ENCODE data around the gene ADRA2B. TPM values are rescaled to one million over a fixed set of nuclear protein-coding genes. Genes with fewer than 3 reads are reported as not detected.

The ADRA2B gene
- total RNA-seq, 1 donor, result under 0.01 TPM

- TF ChIP-seq CTCF (IDR thresholded peaks at IDR 0.05; ENCODE audit: insufficient read depth, low read length), result no peak
- DNase-seq (ENCODE audit: low read depth), result no peak
- H3K4me3 ChIP-seq (ENCODE audit: low read depth, low read length), result no peak overlapping the region
Observed at GRCh38 chr2:96158554-96158940, 42.2 kb upstream of the ADRA2B start.

GRCh38 chr2:96157649-96158553 is 41.5 kb upstream of the ADRA2B start:
- TF ChIP-seq CTCF (IDR thresholded peaks at IDR 0.05; ENCODE audit: insufficient read depth, low read length), result no peak
- H3K4me3 ChIP-seq (ENCODE audit: low read depth, low read length), result no peak overlapping the region
- no peak for DNase-seq (ENCODE audit: low read depth)

GRCh38 chr2:96156926-96157648 is 40.7 kb upstream of the ADRA2B start:
- DNase-seq (ENCODE audit: low read depth), result no peak
- no peak overlapping the region for H3K4me3 ChIP-seq (ENCODE audit: low read depth, low read length)
- TF ChIP-seq CTCF (IDR thresholded peaks at IDR 0.05; ENCODE audit: insufficient read depth, low read length), result no peak

GRCh38 chr2:96156011-96156820 is 39.8 kb upstream of the ADRA2B start:
- H3K4me3 ChIP-seq (ENCODE audit: low read depth, low read length), result no peak overlapping the region
- no peak for TF ChIP-seq CTCF (IDR thresholded peaks at IDR 0.05; ENCODE audit: insufficient read depth, low read length)
- no peak for DNase-seq (ENCODE audit: low read depth)

- H3K4me3 ChIP-seq (ENCODE audit: low read depth, low read length), result no peak overlapping the region
- TF ChIP-seq CTCF (IDR thresholded peaks at IDR 0.05; ENCODE audit: insufficient read depth, low read length), result no peak
- DNase-seq (ENCODE audit: low read depth), result no peak
Observed at GRCh38 chr2:96154506-96155380, 38.4 kb upstream of the ADRA2B start.

- no peak overlapping the region for H3K4me3 ChIP-seq (ENCODE audit: low read depth, low read length)
- no peak for DNase-seq (ENCODE audit: low read depth)
- no peak for TF ChIP-seq CTCF (IDR thresholded peaks at IDR 0.05; ENCODE audit: insufficient read depth, low read length)
Observed at GRCh38 chr2:96153991-96154431, 37.6 kb upstream of the ADRA2B start.
